NCI-H1092 treated with DMSO at 0.1 percent for 48 hours (cell line): ENCODE data around the gene SMIM12.
"Not testable (repeated sequence)": the region's sequence is repeated elsewhere in the genome, so short reads cannot be mapped to it uniquely, and the experiment has no call there.

Source experiments
- DNase-seq: peaks from one replicate; lab custom pipeline; 2025; lab: John Stamatoyannopoulos, UW

Gene SMIM12

DNA sequence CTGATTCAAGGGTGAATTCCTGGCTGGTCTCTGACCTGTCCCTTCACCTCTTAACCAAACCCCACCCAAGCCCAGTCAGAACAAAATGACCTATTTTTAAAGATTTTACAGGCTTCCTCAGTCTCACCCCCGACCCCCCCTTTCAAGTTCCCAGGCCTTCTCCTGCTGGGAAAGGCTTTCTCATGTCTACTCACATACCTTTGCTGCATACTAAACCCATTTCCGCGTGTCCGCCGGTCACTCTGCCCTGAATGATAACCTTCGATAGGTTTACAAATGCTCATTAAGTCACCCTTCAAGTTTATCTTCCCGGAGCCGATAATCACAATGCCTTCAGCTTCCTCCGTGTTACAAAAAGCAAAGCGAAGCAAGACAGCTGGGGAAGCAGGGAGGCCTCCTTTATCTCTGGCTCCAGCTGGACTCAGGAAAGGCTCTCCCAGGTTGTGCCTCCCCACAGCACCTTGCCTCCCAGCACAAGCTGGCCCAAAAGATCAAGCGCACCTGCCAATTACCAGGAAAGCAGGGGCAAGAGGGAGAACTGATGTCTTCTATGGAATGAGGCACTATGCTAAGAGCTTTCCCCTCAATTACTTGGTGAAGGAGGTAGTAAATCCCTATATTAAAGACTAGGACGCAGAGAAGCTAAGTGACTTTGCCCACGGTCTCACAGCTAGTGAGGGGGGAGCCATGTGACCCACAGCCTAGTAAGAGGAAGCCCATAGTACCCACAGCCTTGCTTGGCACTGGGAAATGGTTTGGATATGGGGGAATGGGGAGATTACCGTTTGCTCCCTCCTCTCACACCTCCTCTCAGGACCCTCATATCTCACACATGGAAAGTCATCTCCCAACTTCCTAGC, 15.9 kb downstream of the SMIM12 start:
- DNase-seq = no peak

DNA sequence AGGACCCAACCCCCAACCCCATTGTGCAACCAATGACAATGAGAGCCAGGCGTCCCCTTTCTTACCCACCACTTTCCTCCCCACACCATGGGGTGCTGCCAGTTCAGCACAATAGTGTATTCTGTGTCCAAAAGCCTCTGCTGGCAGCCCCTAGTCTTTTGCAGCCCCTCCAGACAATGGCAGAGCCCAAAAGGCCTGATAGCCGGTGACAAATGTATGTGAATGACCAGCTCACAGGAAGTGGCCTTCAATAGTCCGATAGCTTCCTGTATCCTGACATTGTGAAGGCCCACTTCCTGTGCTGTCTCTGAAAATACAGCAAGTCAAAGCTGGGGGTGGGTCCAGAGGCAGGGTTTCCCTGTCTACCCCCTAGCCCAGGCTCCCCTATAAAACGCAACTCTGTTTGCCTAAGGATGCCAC, 16.6 kb downstream of the SMIM12 start:
- DNase-seq = no peak

DNA sequence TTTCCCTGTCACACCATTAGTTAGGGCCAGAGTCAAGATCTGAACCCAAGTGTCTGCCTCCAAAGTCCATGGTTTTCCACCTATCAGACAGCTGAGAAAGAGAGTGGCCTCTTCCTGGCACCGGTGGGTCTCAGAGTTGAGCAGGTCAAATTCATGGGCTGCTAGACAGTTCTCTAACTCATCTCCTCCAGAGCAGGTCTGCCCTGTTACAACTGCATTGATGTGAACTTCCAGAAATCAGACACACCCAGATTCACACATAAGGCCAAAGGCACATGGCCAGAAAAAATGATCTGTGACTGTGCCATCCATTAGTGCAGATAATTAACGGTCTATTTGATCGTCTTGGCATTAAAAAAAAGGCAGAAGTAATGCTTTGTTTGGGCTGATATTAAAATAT, 17.5 kb downstream of the SMIM12 start:
- DNase-seq = no peak

DNA sequence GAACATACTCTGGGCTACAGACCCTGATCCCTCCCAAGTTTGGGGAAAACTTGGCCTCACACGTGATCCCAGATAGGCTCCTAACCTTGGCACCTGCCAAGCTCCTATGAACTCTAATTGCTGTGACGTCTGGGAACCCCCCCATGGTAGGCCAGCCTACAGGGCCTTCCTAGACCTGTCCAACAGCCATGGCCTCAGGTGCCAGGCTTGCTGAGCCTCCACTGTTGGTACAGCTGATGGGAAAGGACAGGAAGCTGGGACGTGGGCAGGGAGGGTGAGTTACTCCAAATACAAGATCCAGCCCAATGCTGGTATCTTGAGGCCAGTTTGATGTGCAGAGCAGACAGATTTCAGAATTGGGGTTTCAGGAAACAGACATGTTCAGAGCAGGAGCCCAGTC, 19.1 kb downstream of the SMIM12 start:
- no peak for DNase-seq

DNA sequence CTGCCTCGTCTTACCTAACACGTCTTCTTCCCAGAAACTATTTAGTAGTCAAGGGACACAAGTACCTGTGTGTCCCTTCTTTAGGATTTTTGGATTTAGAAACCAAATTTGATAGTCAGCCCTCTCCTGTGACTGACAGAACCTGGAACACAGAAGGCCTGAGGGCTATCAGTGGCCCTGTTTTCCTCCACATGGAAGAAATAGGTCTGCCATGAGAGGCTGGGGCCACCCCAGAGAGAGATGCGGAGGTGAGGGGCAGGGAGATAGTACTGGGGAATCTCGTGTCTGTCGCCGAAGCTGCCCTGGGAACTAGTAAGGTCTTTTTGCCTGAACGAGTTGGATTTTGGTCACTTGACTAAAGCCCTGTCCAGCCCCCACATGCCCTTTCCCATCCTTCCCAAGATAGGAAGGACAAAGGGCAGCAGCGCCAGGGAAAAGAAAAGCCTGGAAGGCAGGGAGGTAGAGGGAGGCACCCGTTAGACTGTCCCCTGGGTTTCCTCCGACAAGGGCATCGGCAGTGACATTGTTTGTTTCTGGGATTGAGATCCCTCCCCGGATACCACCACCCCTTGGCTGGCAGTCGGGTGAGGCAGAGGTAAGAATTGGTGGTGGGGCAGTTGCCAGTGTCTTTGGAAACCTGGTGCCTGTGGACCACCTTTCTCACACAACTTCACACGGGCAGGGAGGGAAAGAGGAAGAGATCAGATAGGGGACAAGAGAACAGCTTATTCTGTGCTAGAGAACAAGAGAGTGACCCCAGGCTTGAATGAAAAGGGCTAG, 19.8 kb downstream of the SMIM12 start:
- DNase-seq = no peak

DNA sequence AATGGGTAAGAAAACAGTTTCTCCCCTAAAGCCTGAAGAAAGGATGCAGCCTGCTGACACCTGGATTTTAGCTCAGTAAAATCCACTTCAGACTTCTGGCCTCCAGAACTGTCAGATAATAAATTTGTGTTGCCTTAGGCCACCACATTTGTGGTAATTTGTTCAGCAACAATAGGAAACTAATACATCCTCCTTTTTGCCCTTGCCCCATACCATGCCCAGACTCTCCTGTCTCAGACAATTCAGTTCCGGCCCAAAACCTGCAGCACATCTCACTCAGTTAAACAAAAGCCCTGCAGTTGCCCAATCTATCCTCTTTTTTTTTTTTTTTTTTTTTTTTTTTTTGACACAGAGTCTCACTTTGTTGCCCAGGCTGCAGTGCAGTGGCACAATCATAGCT, 25.8 kb downstream of the SMIM12 start:
- no peak for DNase-seq

DNA sequence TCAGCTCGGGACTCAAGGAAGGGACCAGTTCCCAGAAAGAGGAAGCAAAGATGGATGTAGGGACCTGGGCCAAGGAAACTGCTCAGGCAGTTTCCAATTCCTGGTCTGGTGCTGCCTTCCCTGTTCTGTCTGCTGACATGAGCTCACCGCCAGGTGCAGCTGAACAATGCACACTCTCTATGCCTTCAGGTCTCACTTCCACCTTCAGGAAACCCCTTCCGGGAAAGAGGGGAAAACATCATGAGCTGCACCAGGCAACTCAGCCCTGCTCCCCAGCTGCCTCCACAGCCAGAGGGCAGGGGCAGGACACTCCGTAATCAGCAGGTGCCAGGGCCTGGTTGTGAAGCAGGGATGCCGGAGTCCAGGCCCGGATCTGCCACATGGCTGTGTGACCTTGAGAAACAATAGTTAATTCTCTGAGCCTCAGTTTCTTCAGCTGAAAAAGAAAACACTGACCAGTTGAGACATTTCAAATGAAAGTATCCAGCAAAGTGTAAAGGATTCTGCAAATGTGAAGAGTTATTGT, 27.8 kb downstream of the SMIM12 start:
- no peak for DNase-seq

DNA sequence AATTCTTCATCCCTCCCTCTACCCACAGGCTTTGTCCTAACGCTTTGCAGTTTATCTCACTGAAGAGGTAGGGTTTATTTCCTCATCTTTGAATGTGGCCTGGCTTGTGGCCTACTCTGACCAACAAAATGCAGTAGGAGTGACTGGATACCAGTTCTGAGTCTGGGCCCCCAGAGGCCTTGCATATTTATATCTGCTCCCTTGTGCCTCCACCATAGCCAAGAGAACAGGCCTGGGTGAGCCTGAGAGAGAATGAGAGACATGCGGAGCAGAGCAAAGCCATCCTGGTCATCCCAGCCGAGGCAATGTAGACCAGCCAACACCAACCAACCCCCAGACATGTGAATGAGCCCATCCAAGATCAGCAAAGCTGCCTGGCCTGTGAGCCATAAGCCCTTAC, 30.3 kb downstream of the SMIM12 start:
- no peak for DNase-seq

DNA sequence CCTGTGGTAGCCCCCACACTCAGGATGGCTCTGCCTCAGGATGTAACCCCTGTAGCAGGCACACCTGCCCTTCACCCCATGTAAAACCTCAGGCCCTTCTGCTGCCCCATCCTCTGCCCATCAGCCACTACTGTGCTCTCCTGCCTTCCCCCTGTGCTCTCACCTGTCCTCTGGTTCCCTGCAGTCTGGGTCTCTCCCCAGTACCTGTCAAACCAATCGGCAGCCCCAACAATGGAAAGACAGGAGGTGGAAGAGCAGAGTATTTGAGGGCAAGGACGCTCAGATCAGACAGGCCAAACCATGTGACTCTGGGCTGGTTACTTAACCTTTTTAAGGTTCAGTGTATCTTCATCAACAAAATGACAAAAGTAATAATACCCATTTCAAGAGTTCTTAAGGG, 30.9 kb downstream of the SMIM12 start:
- DNase-seq = no peak

DNA sequence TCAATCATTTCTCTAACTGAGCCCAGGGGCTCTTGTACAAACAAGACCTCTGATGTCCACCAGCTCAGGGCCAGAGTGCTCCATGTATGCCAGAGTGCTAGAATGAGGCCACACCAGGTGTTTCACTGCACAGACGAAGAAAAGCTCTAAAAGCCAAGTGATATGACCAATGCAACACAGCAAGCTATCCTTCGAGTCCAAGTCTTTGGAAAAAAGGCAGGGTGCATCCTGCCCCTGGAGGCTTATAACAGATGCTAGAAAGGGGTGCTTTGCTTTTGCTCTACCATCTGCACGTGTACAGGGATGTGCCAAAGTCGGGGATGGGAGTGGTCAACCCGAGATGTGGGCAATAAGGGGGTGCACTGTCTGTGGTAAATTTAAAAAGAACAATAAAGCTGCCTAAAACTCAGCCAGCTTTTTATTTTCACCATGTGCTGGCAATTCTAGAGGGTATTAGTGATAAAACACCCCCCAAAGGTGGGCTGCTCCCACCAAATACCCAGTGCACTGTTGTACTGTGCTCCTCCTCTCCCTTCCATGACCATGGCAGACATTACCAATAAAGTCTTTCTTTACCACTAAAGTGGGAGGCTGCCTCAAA, 32.1 kb downstream of the SMIM12 start:
- DNase-seq = no peak

DNA sequence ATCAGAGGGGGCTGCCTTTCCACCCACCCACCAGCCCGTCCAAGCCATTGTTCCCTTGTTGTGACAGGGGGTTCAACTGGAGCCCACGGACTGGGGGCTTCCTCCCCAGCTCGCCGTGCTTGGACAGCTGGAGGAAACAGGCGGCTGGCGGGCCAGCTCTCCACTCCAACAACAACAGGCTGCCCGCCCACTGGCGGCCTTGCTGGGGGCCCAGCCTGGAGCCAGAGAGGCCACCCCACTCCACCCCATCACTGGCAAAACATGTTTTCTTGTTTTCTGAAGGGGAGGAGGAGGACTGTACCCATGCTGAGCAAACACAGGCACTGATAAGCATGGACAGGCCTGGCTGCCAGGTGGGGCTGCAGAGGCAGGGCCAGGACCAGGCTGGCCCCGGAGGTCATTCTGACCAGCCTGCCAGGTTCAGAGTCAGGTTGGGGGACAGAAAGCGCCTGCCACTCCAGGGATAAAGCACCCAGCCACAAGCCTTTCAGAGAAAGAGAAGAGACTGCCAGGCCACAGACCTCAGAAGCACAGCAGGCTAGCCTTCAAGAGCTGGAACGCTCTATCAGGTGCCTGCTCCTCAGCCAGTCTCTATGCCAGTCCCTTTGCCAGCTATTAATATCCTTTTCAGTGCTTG, 34.0 kb downstream of the SMIM12 start:
- DNase-seq = peak; percentile 57

DNA sequence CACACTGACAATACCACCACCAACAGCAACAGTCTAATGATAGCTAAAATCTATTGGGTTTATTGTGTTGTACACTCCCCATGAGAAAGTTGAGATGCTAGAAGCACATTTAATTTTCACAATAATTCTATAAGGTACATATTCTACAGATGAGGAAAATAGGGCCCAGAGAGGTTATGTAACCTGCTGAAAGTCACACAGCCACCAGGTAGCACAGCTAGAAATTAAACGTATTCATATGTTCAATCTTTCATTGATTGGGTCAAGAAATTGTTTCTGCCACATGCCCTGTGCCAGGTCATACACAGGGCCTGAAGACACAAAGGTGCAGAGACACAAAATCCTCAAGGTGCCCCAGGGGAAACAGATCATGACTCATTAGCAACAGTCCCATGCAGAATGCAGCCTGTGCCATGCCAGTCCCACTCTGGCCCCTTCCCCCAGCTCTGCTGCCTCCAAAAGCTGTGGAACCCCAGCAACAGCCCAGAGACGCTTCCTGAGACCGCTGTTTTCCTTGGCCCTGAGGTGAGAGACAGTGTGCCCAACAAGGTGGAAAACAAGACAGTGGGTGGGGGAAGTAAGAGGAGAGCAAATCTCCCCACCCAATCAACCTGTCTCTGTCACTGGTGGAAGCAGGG, 34.6 kb downstream of the SMIM12 start:
- no peak for DNase-seq

DNA sequence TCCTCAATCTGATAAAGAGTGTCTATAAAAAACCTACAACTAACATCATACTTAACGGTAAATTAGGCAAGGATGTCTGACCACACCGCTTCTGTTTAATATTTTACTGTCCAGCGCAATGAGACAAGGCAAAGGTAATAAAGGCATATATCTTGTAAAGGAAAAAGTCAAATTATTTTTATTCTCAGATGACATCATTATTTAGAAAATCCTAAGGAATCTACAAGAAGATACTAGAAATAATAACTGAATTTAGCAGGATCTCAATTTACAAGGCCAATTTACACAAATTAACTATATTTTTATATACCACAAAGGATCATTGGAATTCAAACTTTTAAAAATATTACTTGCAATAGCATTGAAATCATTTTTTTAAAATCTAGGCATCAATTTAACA, 37.3 kb downstream of the SMIM12 start:
- no peak for DNase-seq

DNA sequence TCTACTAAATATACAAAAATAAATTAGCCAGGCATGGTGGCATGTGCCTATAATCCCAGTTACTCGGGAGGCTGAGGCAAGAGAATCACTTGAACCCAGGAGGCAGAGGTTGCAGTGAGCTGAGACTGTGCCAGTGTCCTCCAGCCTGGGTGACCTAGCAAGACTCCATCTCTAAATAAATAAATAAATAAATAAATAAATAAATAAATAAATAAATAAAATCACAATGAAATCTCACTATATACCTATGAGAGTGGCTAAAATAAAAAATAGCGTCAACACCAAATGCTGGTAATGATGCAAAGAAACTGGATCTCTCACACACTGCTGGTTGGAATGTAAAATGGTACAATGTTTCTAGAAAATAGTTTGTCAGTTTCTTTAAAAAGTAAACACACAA, 40.7 kb downstream of the SMIM12 start:
- DNase-seq = not testable (repeated sequence)

DNA sequence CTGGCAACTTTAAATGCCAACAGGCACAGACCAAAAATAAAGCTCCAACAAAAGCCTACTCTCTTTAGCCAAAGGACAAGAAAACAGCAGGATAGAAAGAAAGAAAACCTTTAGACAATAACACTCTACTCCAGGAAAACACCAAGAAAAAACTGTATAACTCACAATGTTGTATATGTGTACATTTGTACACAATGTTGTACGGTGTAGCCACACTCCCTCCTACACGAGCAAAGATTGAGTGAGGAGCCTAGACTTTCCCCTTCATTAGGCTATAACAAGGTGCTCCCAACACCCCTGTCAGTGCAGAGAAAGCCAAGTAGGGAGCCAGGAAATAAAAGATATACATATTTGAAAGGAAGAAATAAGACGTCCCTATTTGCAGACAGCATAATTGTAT, 42.8 kb downstream of the SMIM12 start:
- DNase-seq = no peak

DNA sequence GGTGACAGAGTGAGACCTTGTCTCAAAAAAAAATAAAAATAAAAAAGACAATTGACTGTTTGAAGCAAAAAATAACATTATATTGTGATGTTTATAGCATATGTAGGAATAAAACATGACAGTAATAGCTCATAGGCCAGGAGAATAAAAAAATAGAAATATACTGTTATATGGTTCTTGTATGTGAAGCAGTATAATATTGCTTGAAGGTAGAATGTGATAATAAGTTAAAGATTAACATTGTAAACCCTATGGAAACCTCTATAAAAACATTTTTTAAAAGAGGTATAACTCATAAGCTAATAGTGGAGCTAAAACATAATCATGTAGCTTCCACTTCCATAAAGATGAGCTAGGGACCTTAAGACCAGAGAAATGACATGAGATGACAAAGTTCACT, 43.2 kb downstream of the SMIM12 start:
- DNase-seq = no peak

DNA sequence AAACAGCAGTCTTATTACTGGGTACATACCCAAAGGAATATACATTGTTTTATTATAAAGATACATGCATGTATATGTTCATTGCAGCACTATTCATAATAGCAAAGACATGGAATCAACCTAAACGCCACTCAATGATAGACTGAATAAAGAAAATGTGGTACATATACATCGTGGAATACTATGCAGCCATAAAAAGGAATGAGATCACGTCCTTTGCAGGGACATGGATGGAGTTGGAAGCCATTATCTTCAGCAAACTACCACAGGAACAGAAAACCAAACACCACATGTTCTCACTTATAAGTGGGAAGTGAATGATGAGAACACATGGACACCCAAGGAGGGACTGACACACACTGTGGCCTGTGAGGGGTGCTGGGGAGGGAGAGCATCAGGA, 48.8 kb downstream of the SMIM12 start:
- DNase-seq = not testable (repeated sequence)

DNA sequence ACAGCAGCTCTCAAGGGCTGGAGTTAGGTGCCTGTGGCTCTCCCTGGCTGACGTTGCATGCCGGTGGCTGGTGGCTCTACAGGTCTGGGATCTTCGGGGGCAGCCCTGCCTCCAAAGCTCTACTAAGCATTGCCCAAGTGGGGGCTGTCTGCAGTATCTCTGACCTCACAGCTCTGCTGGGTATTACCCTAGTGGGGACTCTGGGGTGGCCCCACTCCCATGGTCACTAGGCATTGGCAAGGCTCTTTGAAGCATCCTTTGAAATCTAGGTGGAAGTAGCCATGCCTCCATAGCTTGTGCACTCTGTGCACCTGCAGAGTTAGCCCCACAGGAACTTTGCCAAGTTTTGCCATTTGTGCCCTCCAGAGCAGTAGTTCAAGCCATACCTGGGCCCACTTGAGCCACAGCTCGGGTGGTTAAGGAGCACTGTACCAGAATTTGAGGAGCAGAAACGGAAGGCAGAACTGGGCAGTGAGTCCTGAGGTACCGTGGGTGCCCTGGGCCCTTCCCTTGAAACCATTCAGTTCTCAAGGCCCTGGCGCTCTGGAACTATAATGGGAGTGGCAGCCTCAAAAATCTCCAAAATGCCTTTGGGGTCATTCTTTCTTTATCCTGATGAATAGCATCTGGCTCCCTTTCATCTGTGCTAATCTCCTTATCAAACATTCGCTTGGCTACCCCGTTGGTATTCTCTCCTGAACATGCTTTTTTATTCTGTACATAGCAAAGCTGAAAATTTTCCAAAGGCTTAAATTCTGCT, 51.3 kb downstream of the SMIM12 start:
- DNase-seq = no peak

DNA sequence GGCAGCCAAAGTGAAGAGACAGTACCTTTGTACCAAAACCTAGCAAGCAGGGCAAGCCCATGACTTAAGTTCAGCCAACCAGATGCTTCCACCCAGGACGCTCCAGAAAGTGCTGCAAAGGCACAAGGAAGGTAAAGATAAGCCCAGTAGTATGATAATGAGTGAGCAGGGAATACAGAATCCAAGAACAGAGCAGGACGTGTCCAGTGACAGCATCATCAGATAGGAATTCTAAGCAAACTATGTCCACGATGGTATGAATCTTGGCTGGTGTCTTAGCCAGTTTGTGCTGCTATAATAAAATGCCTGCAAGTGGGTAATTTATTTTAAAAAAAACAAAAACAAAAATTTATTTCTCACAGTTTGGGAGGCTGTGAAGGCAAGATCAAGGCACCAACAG, 53.2 kb downstream of the SMIM12 start:
- DNase-seq = no peak

DNA sequence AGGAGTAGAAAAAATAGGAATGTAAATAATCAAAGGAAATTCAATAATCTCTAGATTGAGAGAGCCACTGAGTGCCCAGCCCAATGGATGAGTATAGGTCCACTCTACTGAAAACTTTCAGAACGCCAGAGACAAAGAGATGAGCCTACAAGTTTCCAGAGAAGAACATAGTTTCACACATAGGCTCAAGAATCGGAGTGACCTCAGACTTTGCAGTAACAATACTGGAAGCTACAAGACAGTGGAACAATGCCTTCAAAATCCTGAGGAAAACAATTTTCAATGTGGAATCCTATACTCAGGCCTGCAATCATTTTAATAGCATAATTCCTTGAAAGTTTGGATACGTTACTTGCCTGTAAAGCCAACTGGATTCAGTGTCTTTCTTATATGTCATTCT, 55.8 kb downstream of the SMIM12 start:
- no peak for DNase-seq
